Gastroesophageal sphincter (tissue), 3 donors: ENCODE results near the gene FBXW7.
A peak's percentile ranks its signal among the peaks of the same experiment; 100 is the strongest.

Experiments
- EP300 ChIP-seq: sonication (generic); formaldehyde crosslinking; IDR thresholded peaks from one replicate; pipeline ENCODE4 v1.6.1; 2017; ENCODE audit warnings: antibody characterized with exemption, mild to moderate bottlenecking
- POLR2A ChIP-seq, 2 donors: fragments of 450-650 bp; IDR thresholded peaks; one replicate each; pipeline ENCODE4 v1.6.1; 2017; ENCODE audit warnings: antibody characterized with exemption in 2 of 2, mild to moderate bottlenecking in 2 of 2, moderate library complexity in 1 of 2
- POLR2AphosphoS5 ChIP-seq: sonication (generic); formaldehyde crosslinking; IDR thresholded peaks from one replicate; pipeline ENCODE4 v1.6.1; 2017; ENCODE audit warnings: antibody characterized with exemption
- TF ChIP-seq, protein P1 (sequence below), 4 experiments: fragments of 200-600 bp in 2 of 4; fragments of 450-650 bp in 2 of 4; sonication (generic) in 1 of 4; IDR thresholded peaks; one replicate each; pipeline ENCODE4 v1.5.1; 2017 to 2019; ENCODE audit warnings: antibody characterized with exemption in 4 of 4, mild to moderate bottlenecking in 2 of 4, moderate library complexity in 2 of 4

GRCh38 chr4:152500800-152501434 is 35.0 kb downstream of the FBXW7 start:
- TF ChIP-seq, protein P1, sequence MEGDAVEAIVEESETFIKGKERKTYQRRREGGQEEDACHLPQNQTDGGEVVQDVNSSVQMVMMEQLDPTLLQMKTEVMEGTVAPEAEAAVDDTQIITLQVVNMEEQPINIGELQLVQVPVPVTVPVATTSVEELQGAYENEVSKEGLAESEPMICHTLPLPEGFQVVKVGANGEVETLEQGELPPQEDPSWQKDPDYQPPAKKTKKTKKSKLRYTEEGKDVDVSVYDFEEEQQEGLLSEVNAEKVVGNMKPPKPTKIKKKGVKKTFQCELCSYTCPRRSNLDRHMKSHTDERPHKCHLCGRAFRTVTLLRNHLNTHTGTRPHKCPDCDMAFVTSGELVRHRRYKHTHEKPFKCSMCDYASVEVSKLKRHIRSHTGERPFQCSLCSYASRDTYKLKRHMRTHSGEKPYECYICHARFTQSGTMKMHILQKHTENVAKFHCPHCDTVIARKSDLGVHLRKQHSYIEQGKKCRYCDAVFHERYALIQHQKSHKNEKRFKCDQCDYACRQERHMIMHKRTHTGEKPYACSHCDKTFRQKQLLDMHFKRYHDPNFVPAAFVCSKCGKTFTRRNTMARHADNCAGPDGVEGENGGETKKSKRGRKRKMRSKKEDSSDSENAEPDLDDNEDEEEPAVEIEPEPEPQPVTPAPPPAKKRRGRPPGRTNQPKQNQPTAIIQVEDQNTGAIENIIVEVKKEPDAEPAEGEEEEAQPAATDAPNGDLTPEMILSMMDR (IDR thresholded peaks at IDR 0.05), result peak; percentile 63 to 76 (median 72)
- TF ChIP-seq POLR2A (IDR thresholded peaks at IDR 0.05), result no peak
- no peak for TF ChIP-seq POLR2AphosphoS5
- no peak for TF ChIP-seq EP300
